Measurements from ENCODE around the gene PRKCQ.

PRKCQ gene

GRCh38 chr10:6530211-6530840 lies 49.8 kb downstream of the PRKCQ start:
- DNase-seq (ENCODE audit: insufficient read length, low spot score) (no peak), FAIRE-seq (no peak)

- FAIRE-seq, result no peak
- no peak for DNase-seq (ENCODE audit: insufficient read length, low spot score)
Observed at GRCh38 chr10:6528198-6528950, 51.7 kb downstream of the PRKCQ start.

- no peak for FAIRE-seq
Observed at GRCh38 chr10:6525599-6526165, 54.4 kb downstream of the PRKCQ start.

GRCh38 chr10:6522230-6522629 lies 57.8 kb downstream of the PRKCQ start:
- no peak for FAIRE-seq

More at GRCh38 chr10:6525599-6526165, 54.4 kb downstream of the PRKCQ start:
- DNase-seq (ENCODE audit: insufficient read length, low spot score), result no peak

GRCh38 chr10:6520138-6520537 lies 59.9 kb downstream of the PRKCQ start:
- DNase-seq (ENCODE audit: insufficient read length, low spot score), result no peak
- no peak for FAIRE-seq

More at GRCh38 chr10:6522230-6522629, 57.8 kb downstream of the PRKCQ start:
- no peak for DNase-seq (ENCODE audit: insufficient read length, low spot score)

GRCh38 chr10:6518791-6519429 lies 61.2 kb downstream of the PRKCQ start:
- FAIRE-seq, result no peak

GRCh38 chr10:6516929-6517284 lies 63.2 kb downstream of the PRKCQ start:
- DNase-seq (ENCODE audit: insufficient read length, low spot score), result no peak
- no peak for FAIRE-seq

More at GRCh38 chr10:6518791-6519429, 61.2 kb downstream of the PRKCQ start:
- DNase-seq (ENCODE audit: insufficient read length, low spot score), result no peak

GRCh38 chr10:6516281-6516928 lies 63.7 kb downstream of the PRKCQ start:
- DNase-seq (ENCODE audit: insufficient read length, low spot score), result no peak
- no peak for FAIRE-seq

- DNase-seq (ENCODE audit: insufficient read length, low spot score), result no peak
- FAIRE-seq, result no peak
Observed at GRCh38 chr10:6514844-6515780, 65.0 kb downstream of the PRKCQ start.

- DNase-seq (ENCODE audit: insufficient read length, low spot score) (no peak), FAIRE-seq (no peak)
Observed at GRCh38 chr10:6514180-6514579, 65.9 kb downstream of the PRKCQ start.

GRCh38 chr10:6513476-6513875 lies 66.6 kb downstream of the PRKCQ start:
- FAIRE-seq (no peak), DNase-seq (ENCODE audit: insufficient read length, low spot score) (no peak)

GRCh38 chr10:6512182-6512581 lies 67.9 kb downstream of the PRKCQ start:
- FAIRE-seq, result no peak
- DNase-seq (ENCODE audit: insufficient read length, low spot score), result no peak

GRCh38 chr10:6511347-6511746 lies 68.7 kb downstream of the PRKCQ start:
- FAIRE-seq (no peak), DNase-seq (ENCODE audit: insufficient read length, low spot score) (no peak)

- FAIRE-seq, result no peak
- no peak for DNase-seq (ENCODE audit: insufficient read length, low spot score)
Observed at GRCh38 chr10:6507311-6507710, 72.8 kb downstream of the PRKCQ start.

- DNase-seq (ENCODE audit: insufficient read length, low spot score), result no peak
- no peak for FAIRE-seq
Observed at GRCh38 chr10:6505300-6505699, 74.8 kb downstream of the PRKCQ start.

GRCh38 chr10:6504296-6504695 lies 75.8 kb downstream of the PRKCQ start:
- no peak for FAIRE-seq
- no peak for DNase-seq (ENCODE audit: insufficient read length, low spot score)

GRCh38 chr10:6503171-6503570 lies 76.9 kb downstream of the PRKCQ start:
- DNase-seq (ENCODE audit: insufficient read length, low spot score), result no peak
- no peak for FAIRE-seq

- no peak for FAIRE-seq
- DNase-seq (ENCODE audit: insufficient read length, low spot score), result no peak
Observed at GRCh38 chr10:6501931-6502330, 78.1 kb downstream of the PRKCQ start.

GRCh38 chr10:6499974-6500373 lies 80.1 kb downstream of the PRKCQ start:
- DNase-seq (ENCODE audit: insufficient read length, low spot score), result no peak
- FAIRE-seq, result no peak

- DNase-seq (ENCODE audit: insufficient read length, low spot score) (no peak), FAIRE-seq (no peak)
Observed at GRCh38 chr10:6498771-6499170, 81.3 kb downstream of the PRKCQ start.

All from HTR-8/SVneo (cell line).